MM.1S (cell line): ENCODE results near the gene CNNM3.

Experiments used
- DNase-seq: peaks from one replicate; pipeline ENCODE4 v3.0.0-alpha.2; 2015
- H2AFZ ChIP-seq: fragments of 300-600 bp; sonication (generic); 2 replicates; pipeline ENCODE4 v1.6.0; 2016; ENCODE audit warnings: antibody characterized with exemption, low read length
- H3F3A ChIP-seq: fragments of 300-600 bp; sonication (generic); 2 replicates; pipeline ENCODE4 v1.6.1; 2016; ENCODE audit warnings: mild to moderate bottlenecking, antibody characterized with exemption, low read length, moderate library complexity, mixed read lengths; ENCODE audit not compliant: insufficient read depth
- H3K27ac ChIP-seq: fragments of 300-600 bp; sonication (generic); 2 replicates; pipeline ENCODE4 v1.5.1; 2016; ENCODE audit warnings: mild to moderate bottlenecking, low read length
- H3K27me3 ChIP-seq: fragments of 300-600 bp; sonication (generic); replicated peaks from 2 replicates; pipeline ENCODE4 v1.6.0; 2016; ENCODE audit warnings: low read length; ENCODE audit not compliant: insufficient read depth
- H3K36me3 ChIP-seq: fragments of 300-600 bp; sonication (generic); replicated peaks from 2 replicates; pipeline ENCODE4 v1.6.1; 2016; ENCODE audit warnings: mild to moderate bottlenecking, low read length, mixed read lengths; ENCODE audit not compliant: insufficient read depth
- H3K4me1 ChIP-seq: fragments of 300-600 bp; sonication (generic); 2 replicates; pipeline ENCODE4 v1.6.1; 2016; ENCODE audit warnings: low read length, mixed read lengths
- H3K4me2 ChIP-seq: fragments of 300-600 bp; sonication (generic); 2 replicates; pipeline ENCODE4 v1.6.0; 2016; ENCODE audit warnings: low read depth, low read length
- H3K4me3 ChIP-seq: fragments of 300-600 bp; sonication (generic); 2 replicates; pipeline ENCODE4 v1.5.1; 2016; ENCODE audit warnings: low read length, mixed read lengths
- H3K79me2 ChIP-seq: fragments of 300-600 bp; sonication (generic); 2 replicates; pipeline ENCODE4 v1.6.1; 2016; ENCODE audit warnings: mixed run types, low read length, mixed read lengths
- H3K9ac ChIP-seq: fragments of 300-600 bp; sonication (generic); 2 replicates; pipeline ENCODE4 v1.6.1; 2016; ENCODE audit warnings: low read length, mixed read lengths
- H3K9me2 ChIP-seq: fragments of 300-600 bp; sonication (generic); replicated peaks from 2 replicates; pipeline ENCODE4 v1.6.1; 2016; ENCODE audit warnings: mild to moderate bottlenecking, low read length, mixed read lengths; ENCODE audit not compliant: insufficient read depth
- H3K9me3 ChIP-seq: fragments of 300-600 bp; sonication (generic); replicated peaks from 2 replicates; pipeline ENCODE4 v1.6.1; 2016; ENCODE audit warnings: mild to moderate bottlenecking, low read length, mixed read lengths; ENCODE audit not compliant: insufficient read depth
- H4K20me1 ChIP-seq: fragments of 300-600 bp; sonication (generic); 2 replicates; pipeline ENCODE4 v1.6.1; 2016; ENCODE audit warnings: mild to moderate bottlenecking, low read length, moderate library complexity, mixed read lengths; ENCODE audit not compliant: insufficient read depth
- CTCF ChIP-seq: fragments of 300-600 bp; sonication (generic); IDR thresholded peaks from 2 replicates; pipeline ENCODE4 v1.5.1; 2016; ENCODE audit warnings: antibody characterized with exemption, low read length, mixed read lengths
- EZH2 ChIP-seq: fragments of 300-600 bp; sonication (generic); optimal IDR thresholded peaks from 2 replicates; pipeline ENCODE3; 2017; ENCODE audit warnings: low read depth, mild to moderate bottlenecking, antibody characterized with exemption, low read length, mixed read lengths
- EZH2phosphoT487 ChIP-seq: fragments of 300-600 bp; sonication (generic); IDR thresholded peaks from 2 replicates; pipeline ENCODE4 v1.6.1; 2018; ENCODE audit warnings: antibody characterized with exemption, low read length

The CNNM3 gene

GRCh38 chr2:96821113-96821675 is 5.1 kb downstream of the CNNM3 start:
- no peak overlapping the region for H2AFZ ChIP-seq
- TF ChIP-seq EZH2 (no peak), CTCF (no peak), EZH2phosphoT487 (no peak)
- H3K9me3 ChIP-seq, result no peaks in the 10 kb centered on the region
- peaks cover 83% of the 10 kb centered on the region for H3K79me2 ChIP-seq
- no peak overlapping the region for H3K27ac ChIP-seq
- H3K27me3 ChIP-seq, result no peaks in the 10 kb centered on the region
- H3K4me3 ChIP-seq, result no peak overlapping the region
- DNase-seq, result no peak
- no peak overlapping the region for H3K9ac ChIP-seq
- H4K20me1 ChIP-seq, result 0 out of 2 replicates have a peak, but pooled peaks cover 7% of the 10 kb centered on the region
- H3K9me2 ChIP-seq, result no peaks in the 10 kb centered on the region
- peaks cover 3% of the 10 kb centered on the region; the same call in 1 of the 2 replicates for H3F3A ChIP-seq
- no peak overlapping the region for H3K4me2 ChIP-seq
- peaks cover 20% of the 10 kb centered on the region; the same call in 1 of the 2 replicates for H3K4me1 ChIP-seq
- H3K36me3 ChIP-seq, result peaks cover 3% of the 10 kb centered on the region; the same call in 1 of the 2 replicates

GRCh38 chr2:96822786-96823185 is 6.7 kb downstream of the CNNM3 start:
- DNase-seq, result no peak
- TF ChIP-seq EZH2phosphoT487, result no peak
- no peak for TF ChIP-seq CTCF
- no peak for TF ChIP-seq EZH2
- Histone ChIP-seq H3K36me3 (peaks cover 7% of the 10 kb centered on the region), H3K4me1 (peaks cover 14% of the 10 kb centered on the region; the same call in 1 of the 2 replicates), H3K9ac (no peak overlapping the region), H3K4me2 (no peak overlapping the region), H3K27me3 (no peaks in the 10 kb centered on the region), H2AFZ (no peak overlapping the region), H3K79me2 (peaks cover 79% of the 10 kb centered on the region), H3K27ac (no peak overlapping the region), H3K9me2 (no peaks in the 10 kb centered on the region), H3K9me3 (no peaks in the 10 kb centered on the region), H3K4me3 (no peak overlapping the region), H3F3A (peaks cover 6% of the 10 kb centered on the region; the same call in 1 of the 2 replicates), H4K20me1 (0 out of 2 replicates have a peak, but pooled peaks cover 7% of the 10 kb centered on the region)

- Histone ChIP-seq H3K4me3 (no peak overlapping the region), H2AFZ (no peak overlapping the region), H3K9me2 (no peaks in the 10 kb centered on the region), H3K36me3 (peaks cover 7% of the 10 kb centered on the region), H3K27me3 (no peaks in the 10 kb centered on the region), H4K20me1 (0 out of 2 replicates have a peak, but pooled peaks cover 7% of the 10 kb centered on the region), H3K9me3 (no peaks in the 10 kb centered on the region), H3F3A (peaks cover 6% of the 10 kb centered on the region; the same call in 1 of the 2 replicates), H3K9ac (no peak overlapping the region), H3K27ac (no peak overlapping the region), H3K4me2 (no peak overlapping the region), H3K4me1 (peaks cover 11% of the 10 kb centered on the region; the same call in 1 of the 2 replicates), H3K79me2 (peaks cover 77% of the 10 kb centered on the region)
- no peak for TF ChIP-seq EZH2
- no peak for TF ChIP-seq EZH2phosphoT487
- no peak for TF ChIP-seq CTCF
- no peak for DNase-seq
Observed at GRCh38 chr2:96823198-96823597, 7.1 kb downstream of the CNNM3 start.
